Sigmoid colon (tissue), 7 donors: ENCODE results near the gene DNAAF1. TPM values are rescaled to one million over a fixed set of nuclear protein-coding genes. Genes with fewer than 3 reads are reported as not detected.
"Not testable (repeated sequence)": the region's sequence is repeated elsewhere in the genome, so short reads cannot be mapped to it uniquely, and the experiment has no call there.

Experiments used
- DNase-seq: peaks from one replicate; pipeline ENCODE4 v3.0.0-alpha.2; 2019
- H3K27ac ChIP-seq, 4 donors: fragments of 200-600 bp; sonication (generic); one replicate each; pipeline ENCODE4 v1.5.1; 2016 to 2019; ENCODE audit warnings: mild to moderate bottlenecking in 1 of 4
- H3K27me3 ChIP-seq, 3 donors: fragments of 200-600 bp; sonication (generic); one replicate each; pipeline ENCODE4 v1.5.1; 2019; ENCODE audit warnings: mild to moderate bottlenecking in 1 of 3
- H3K36me3 ChIP-seq, 4 donors: fragments of 200-600 bp; sonication (generic); one replicate each; pipeline ENCODE4 v1.5.1; 2016 to 2019
- H3K4me1 ChIP-seq, 4 donors: fragments of 200-600 bp; sonication (generic); one replicate each; pipeline ENCODE4 v1.5.1; 2017 to 2019
- H3K4me3 ChIP-seq, 4 donors: fragments of 200-600 bp; sonication (generic); one replicate each; pipeline ENCODE4 v1.5.1; 2017 to 2019; ENCODE audit warnings: mild to moderate bottlenecking in 2 of 4, moderate library complexity in 1 of 4
- H3K9me3 ChIP-seq, 4 donors: fragments of 200-600 bp in 3 of 4; sonication (generic) in 3 of 4; one replicate each; pipeline versions ENCODE4 v1.5.1 to v1.6.1; 2013 to 2019
- CTCF ChIP-seq, 4 experiments: fragments of 450-650 bp in 3 of 4; fragments of 200-600 bp in 1 of 4; IDR thresholded peaks; one replicate each; pipeline ENCODE4 v1.5.1; 2016 to 2019; ENCODE audit warnings: antibody characterized with exemption in 4 of 4, mild to moderate bottlenecking in 3 of 4, moderate library complexity in 2 of 4
- EP300 ChIP-seq, 4 donors: sonication (generic); formaldehyde crosslinking; IDR thresholded peaks; one replicate each; pipeline ENCODE4 v1.6.1; 2017; ENCODE audit warnings: antibody characterized with exemption in 4 of 4
- POLR2A ChIP-seq, 2 donors: fragments of 450-650 bp; IDR thresholded peaks; one replicate each; pipeline ENCODE4 v1.6.1; 2016; ENCODE audit warnings: antibody characterized with exemption in 2 of 2, mild to moderate bottlenecking in 2 of 2, moderate library complexity in 2 of 2
- POLR2AphosphoS5 ChIP-seq, 4 donors: sonication (generic); formaldehyde crosslinking; IDR thresholded peaks; one replicate each; pipeline ENCODE4 v1.6.1; 2017; ENCODE audit warnings: antibody characterized with exemption in 4 of 4
- WGBS, 2 donors: extraction: QIAGEN DNeasy Blood & Tissue Kit; methylation state at CpG; one replicate each; pipeline ENCODE4 v1.1.7; 2013; 5-methylcytosine and 5-hydroxymethylcytosine counted together
- intact Hi-C: fragments of 100-400 bp; cut with DNase I; formaldehyde crosslinking; loops from one replicate; pipeline ENCODE4 v1.15.1; 2023
- polyA plus RNA-seq, 3 donors: library from polyadenylated mRNA; stranded (reverse); fragments of 200-250 nt; gene quantifications; one replicate each; pipeline ENCODE4 v1.2.3, GENCODE V29; 2013
- total RNA-seq, 4 donors: library from RNA; depleted of rRNA; stranded (reverse); fragments of >200 nt; gene quantifications; one replicate each; pipeline ENCODE4 v1.1.0, GENCODE V29; 2016
- donor health status: healthy with polysubstance abuse.
- donor health status: Bipolar disorder and iron deficiency.
- donor health status: healthy.

Gene DNAAF1
- total and polyA plus RNA-seq, 7 donors: 0.15 to 0.36 TPM; not detected in 5

DNA sequence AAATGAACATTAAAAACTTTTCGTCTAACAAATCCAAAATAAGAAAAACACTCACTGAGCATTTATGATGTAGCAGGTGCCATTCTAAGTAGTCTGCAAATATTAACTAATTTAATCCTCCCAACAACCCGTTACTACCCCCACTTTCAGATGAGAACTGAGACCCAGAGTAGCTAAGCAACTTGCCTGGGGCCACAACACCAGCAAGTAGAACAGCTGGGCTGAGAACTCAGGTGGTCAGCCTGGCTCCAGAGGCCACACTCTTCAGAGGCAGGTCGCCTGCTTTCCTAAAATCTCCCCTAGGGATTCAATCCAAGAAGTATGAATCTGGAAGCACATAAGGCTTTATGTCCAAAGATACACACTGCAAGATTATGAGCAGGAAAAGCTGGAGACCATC lies 34.6 kb upstream of the DNAAF1 start:
- Histone ChIP-seq H3K27me3 (no peaks in the 10 kb centered on the region), H3K27ac (no peak overlapping the region), H3K4me1 (peaks cover 0 to 36% (median 15%) of the 10 kb centered on the region in 4 donors), H3K9me3 (no peaks in the 10 kb centered on the region), H3K4me3 (no peak overlapping the region), H3K36me3 (peaks cover 0 to 4% (median 0%) of the 10 kb centered on the region in 4 donors)
- WGBS, 2 donors: 81 to 88% methylated on average over 3 of the region's 3 CpGs
- DNase-seq: no peak
- intact Hi-C loops: no loop called here
- TF ChIP-seq CTCF (IDR thresholded peaks at IDR 0.05) (no peak), POLR2A (IDR thresholded peaks at IDR 0.05) (no peak), POLR2AphosphoS5 (IDR thresholded peaks at IDR 0.05) (no peak), EP300 (IDR thresholded peaks at IDR 0.05) (no peak)

DNA sequence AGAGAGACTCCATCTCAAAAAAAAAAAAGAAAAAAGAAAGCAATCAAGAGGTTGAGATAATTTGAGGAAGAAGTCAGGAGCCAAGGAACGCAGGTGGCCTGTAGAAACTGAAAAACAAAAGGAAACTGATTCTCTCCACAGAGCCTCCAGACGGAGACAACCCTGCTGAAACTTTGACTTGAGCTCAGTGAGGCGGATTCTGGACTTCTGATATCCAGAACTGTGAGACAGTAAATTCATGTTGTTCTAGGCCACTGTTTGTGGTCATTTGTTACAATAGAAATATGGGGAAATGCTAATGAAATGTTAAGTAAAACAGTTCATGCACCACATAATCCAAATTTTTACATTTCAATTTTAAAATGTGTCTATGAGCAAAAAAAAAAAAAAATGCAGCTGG lies 33.6 kb upstream of the DNAAF1 start:
- Histone ChIP-seq H3K27me3 (no peaks in the 10 kb centered on the region), H3K9me3 (no peaks in the 10 kb centered on the region), H3K4me1 (peaks cover 0 to 38% (median 19%) of the 10 kb centered on the region in 4 donors), H3K27ac (no peak overlapping the region), H3K36me3 (peaks cover 0 to 4% (median 0%) of the 10 kb centered on the region in 4 donors), H3K4me3 (no peak overlapping the region)
- intact Hi-C loops: no loop called here
- DNase-seq: no peak
- WGBS, 2 donors: 51 to 70% methylated on average over 3 of the region's 3 CpGs
- no peak for TF ChIP-seq POLR2AphosphoS5 (IDR thresholded peaks at IDR 0.05)
- no peak for TF ChIP-seq POLR2A (IDR thresholded peaks at IDR 0.05)
- TF ChIP-seq CTCF (IDR thresholded peaks at IDR 0.05): no peak
- TF ChIP-seq EP300 (IDR thresholded peaks at IDR 0.05): no peak

- DNase-seq, H3K36me3 ChIP-seq, H3K27ac ChIP-seq, H3K4me3 ChIP-seq, H3K9me3 ChIP-seq, H3K27me3 ChIP-seq, intact Hi-C loops: not testable (repeated sequence)
- WGBS, 2 donors: 91 to 94% methylated on average over 3 of the region's 3 CpGs
- peaks cover 0 to 38% (median 19%) of the 10 kb centered on the region in 4 donors for H3K4me1 ChIP-seq
These were observed 33.2 kb upstream of the DNAAF1 start for GRCh38 chr16:84111949-84112348.

DNA sequence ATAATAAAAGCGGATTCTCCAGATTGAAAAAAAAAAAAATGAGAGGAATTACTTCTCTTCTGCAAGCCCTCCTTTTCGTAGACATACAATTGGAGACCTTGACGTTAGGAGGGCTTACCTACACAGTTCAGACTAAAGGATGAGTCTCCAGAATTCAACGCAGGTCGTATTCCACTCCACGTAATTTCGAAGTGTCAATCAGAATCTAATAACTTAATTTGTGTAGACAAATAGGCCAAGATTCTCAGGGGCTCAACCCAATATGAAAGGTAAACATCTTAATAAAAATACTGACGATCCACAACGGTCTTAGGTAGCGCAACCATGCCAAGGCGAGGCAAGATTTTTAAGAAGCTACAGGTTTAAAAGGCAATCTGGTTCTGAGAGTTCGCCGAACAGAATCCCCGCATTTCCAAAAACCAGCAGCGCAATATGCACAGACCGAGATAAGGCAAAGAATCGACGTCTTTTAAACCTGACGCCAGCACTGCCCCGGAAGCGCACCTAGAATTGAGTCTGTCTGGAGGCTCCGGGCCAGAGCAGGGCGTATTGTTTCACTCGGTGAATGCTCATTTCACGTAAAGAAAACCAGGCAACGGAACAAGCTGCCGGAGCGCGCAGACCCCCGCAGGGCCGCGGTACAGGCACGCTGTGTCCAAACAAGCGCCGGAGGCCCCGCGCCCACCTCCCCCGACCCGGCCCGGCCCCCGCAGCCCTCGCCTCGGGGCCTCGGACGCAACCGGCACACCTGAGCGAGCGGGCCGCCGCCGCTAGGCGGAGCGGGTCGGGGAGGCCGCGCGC lies 29.0 kb upstream of the DNAAF1 start:
- Histone ChIP-seq H3K36me3 (no peaks in the 10 kb centered on the region), H3K27ac (peak overlapping the region; percentile 90 to 95 (median 94)), H3K9me3 (no peaks in the 10 kb centered on the region), H3K4me1 (peaks cover 0 to 32% (median 22%) of the 10 kb centered on the region in 4 donors), H3K4me3 (peak overlapping the region; percentile 83 to 99 (median 86)), H3K27me3 (no peaks in the 10 kb centered on the region)
- intact Hi-C loops: loop anchor here (2.0 to 5.0 kb wide), 3 partner anchors 29 to 191 kb away; partner anchors contain the start of genes DNAAF1, HSDL1 and TAF1C
- DNase-seq: no peak
- TF ChIP-seq CTCF (IDR thresholded peaks at IDR 0.05): peak in 1 of 4 experiments; percentile 39
- no peak for TF ChIP-seq POLR2A (IDR thresholded peaks at IDR 0.05)
- 1 to 2% methylated on average over 57 of the region's 57 CpGs for WGBS, 2 donors

- Histone ChIP-seq H3K36me3 (no peaks in the 10 kb centered on the region), H3K4me3 (peak within 1 kb of the TSS; percentile 83 to 99 (median 86)), H3K9me3 (no peaks in the 10 kb centered on the region), H3K27me3 (no peaks in the 10 kb centered on the region), H3K4me1 (peaks cover 0 to 27% (median 22%) of the 10 kb centered on the region in 4 donors), H3K27ac (peak within 1 kb of the TSS; percentile 90 to 95 (median 94))
- peak; percentile 65 to 95 (median 92) for TF ChIP-seq POLR2AphosphoS5 (IDR thresholded peaks at IDR 0.05)
- peak; percentile 72 for TF ChIP-seq POLR2A (IDR thresholded peaks at IDR 0.05)
- no peak for TF ChIP-seq CTCF (IDR thresholded peaks at IDR 0.05)
- 0% methylated on average over 94 of the region's 94 CpGs for WGBS, 2 donors
- intact Hi-C loops: loop anchor here (2.0 to 5.0 kb wide), 3 partner anchors 28 to 190 kb away; partner anchors contain the start of genes DNAAF1, HSDL1 and TAF1C
- DNase-seq: peak; percentile 99
These were observed 28.2 kb upstream of the DNAAF1 start, which contains the start of gene MBTPS1 for GRCh38 chr16:84116720-84117493. Gene MBTPS1 (minus strand): TSS chr16:84116942. CDS start chr16:84101783, 15,159 bp downstream.
